Measurements from ENCODE around the gene DNMT3A.

DNMT3A gene

DNA sequence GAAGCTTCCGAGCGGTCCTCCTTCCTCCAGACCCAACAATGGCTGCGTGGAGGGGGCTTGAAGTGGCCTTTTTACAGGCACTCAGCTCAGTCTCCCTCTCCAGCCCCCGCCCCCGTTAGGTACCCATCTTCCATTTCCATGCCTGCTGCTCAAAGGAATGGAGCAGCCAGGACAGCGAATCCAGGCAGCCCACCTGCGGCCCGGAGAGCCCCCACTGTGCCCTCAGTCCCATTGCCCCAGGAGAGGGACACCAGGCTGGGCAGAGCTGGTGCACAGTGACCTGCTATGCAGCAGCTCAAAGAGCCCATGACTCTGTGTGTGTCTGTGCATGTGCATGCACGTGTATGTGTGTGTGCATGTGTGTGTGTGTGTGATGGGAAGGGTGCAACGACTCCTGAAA, 162.7 kb downstream of the DNMT3A start:
- DNase-seq (ENCODE audit: extremely low read depth, low read depth): no peak
- no peak for TF ChIP-seq CTCF (IDR thresholded peaks at IDR 0.05; ENCODE audit: low read depth, low read length, missing control alignments)

More for the DNA sequence above, 162.7 kb downstream of the DNMT3A start:
- no peak overlapping the region for H3K4me3 ChIP-seq (replicated peaks; ENCODE audit: low read depth, low read length)

All from HFF-Myc (cell line).